Measurements from ENCODE around the gene PRSS23.

DNA sequence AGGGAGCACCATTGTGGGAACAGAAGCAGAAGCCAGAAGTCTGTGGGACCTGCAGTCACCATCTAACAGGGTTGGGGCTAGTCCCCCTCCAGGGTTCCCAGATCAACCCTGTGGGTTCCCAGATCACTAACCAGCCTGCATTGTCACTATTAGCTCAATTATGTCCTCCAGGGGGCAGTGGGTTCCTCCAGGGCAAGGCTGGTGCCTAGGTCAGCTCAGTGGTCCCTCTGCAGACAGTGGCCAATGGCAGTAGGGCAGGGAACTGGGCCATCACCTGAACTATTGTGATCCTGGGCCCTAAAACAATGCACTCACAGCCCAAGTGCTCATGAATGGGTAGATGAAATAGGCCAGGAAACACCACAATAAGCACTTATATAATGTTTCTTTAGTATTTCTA is 18.8 kb upstream of the PRSS23 start:
- TF ChIP-seq, protein P1, sequence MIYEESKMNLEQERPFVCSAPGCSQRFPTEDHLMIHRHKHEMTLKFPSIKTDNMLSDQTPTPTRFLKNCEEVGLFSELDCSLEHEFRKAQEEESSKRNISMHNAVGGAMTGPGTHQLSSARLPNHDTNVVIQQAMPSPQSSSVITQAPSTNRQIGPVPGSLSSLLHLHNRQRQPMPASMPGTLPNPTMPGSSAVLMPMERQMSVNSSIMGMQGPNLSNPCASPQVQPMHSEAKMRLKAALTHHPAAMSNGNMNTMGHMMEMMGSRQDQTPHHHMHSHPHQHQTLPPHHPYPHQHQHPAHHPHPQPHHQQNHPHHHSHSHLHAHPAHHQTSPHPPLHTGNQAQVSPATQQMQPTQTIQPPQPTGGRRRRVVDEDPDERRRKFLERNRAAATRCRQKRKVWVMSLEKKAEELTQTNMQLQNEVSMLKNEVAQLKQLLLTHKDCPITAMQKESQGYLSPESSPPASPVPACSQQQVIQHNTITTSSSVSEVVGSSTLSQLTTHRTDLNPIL (CRISPR knock-in tag; IDR thresholded peaks at IDR 0.05; ENCODE audit: low read depth) = no peak
- TF ChIP-seq CSDC2 (CRISPR knock-in tag; IDR thresholded peaks at IDR 0.05) = no peak
- TF ChIP-seq ZNF70 (CRISPR knock-in tag; IDR thresholded peaks at IDR 0.05) = no peak
- TF ChIP-seq OSR1 (CRISPR knock-in tag; IDR thresholded peaks at IDR 0.05) = no peak
- TF ChIP-seq, protein P2, sequence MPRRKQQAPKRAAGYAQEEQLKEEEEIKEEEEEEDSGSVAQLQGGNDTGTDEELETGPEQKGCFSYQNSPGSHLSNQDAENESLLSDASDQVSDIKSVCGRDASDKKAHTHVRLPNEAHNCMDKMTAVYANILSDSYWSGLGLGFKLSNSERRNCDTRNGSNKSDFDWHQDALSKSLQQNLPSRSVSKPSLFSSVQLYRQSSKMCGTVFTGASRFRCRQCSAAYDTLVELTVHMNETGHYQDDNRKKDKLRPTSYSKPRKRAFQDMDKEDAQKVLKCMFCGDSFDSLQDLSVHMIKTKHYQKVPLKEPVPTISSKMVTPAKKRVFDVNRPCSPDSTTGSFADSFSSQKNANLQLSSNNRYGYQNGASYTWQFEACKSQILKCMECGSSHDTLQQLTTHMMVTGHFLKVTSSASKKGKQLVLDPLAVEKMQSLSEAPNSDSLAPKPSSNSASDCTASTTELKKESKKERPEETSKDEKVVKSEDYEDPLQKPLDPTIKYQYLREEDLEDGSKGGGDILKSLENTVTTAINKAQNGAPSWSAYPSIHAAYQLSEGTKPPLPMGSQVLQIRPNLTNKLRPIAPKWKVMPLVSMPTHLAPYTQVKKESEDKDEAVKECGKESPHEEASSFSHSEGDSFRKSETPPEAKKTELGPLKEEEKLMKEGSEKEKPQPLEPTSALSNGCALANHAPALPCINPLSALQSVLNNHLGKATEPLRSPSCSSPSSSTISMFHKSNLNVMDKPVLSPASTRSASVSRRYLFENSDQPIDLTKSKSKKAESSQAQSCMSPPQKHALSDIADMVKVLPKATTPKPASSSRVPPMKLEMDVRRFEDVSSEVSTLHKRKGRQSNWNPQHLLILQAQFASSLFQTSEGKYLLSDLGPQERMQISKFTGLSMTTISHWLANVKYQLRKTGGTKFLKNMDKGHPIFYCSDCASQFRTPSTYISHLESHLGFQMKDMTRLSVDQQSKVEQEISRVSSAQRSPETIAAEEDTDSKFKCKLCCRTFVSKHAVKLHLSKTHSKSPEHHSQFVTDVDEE (CRISPR knock-in tag; IDR thresholded peaks at IDR 0.05) = no peak
- no peak for TF ChIP-seq ZFP3 (CRISPR knock-in tag; IDR thresholded peaks at IDR 0.05)
- TF ChIP-seq, protein P3, sequence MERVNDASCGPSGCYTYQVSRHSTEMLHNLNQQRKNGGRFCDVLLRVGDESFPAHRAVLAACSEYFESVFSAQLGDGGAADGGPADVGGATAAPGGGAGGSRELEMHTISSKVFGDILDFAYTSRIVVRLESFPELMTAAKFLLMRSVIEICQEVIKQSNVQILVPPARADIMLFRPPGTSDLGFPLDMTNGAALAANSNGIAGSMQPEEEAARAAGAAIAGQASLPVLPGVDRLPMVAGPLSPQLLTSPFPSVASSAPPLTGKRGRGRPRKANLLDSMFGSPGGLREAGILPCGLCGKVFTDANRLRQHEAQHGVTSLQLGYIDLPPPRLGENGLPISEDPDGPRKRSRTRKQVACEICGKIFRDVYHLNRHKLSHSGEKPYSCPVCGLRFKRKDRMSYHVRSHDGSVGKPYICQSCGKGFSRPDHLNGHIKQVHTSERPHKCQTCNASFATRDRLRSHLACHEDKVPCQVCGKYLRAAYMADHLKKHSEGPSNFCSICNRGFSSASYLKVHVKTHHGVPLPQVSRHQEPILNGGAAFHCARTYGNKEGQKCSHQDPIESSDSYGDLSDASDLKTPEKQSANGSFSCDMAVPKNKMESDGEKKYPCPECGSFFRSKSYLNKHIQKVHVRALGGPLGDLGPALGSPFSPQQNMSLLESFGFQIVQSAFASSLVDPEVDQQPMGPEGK (CRISPR knock-in tag; IDR thresholded peaks at IDR 0.05; ENCODE audit: borderline replicate concordance) = no peak
- no peak for TF ChIP-seq ZNF565 (CRISPR knock-in tag; conservative IDR thresholded peaks at IDR 0.05; ENCODE audit: low read depth)
- no peak for TF ChIP-seq SNAI2 (CRISPR knock-in tag; IDR thresholded peaks at IDR 0.05)
- TF ChIP-seq GLIS3 (CRISPR knock-in tag; IDR thresholded peaks at IDR 0.05) = no peak

Data from SK-N-SH treated with all-trans-retinoic acid at 6 μM for 48 hours (cell line).